HG03280 (cell line): ENCODE measurements around the gene PIP4K2B.
A peak's percentile ranks its signal among the peaks of the same experiment; 100 is the strongest.
"Not testable (repeated sequence)": the region's sequence is repeated elsewhere in the genome, so short reads cannot be mapped to it uniquely, and the experiment has no call there.

ENCODE experiments used
- ATAC-seq: cut with Tn5 transposase; IDR thresholded peaks from one replicate; pipeline ENCODE4 v1.9.1; 2021; ENCODE audit warnings: mild to moderate bottlenecking, moderate library complexity; ENCODE audit not compliant: unreplicated experiment

PIP4K2B gene

GRCh38 chr17:38730526-38731379 is 68.6 kb downstream of the PIP4K2B start:
- ATAC-seq: no peak

- ATAC-seq: peak; percentile 88
These were observed 69.3 kb downstream of the PIP4K2B start, which contains the start of gene CISD3 for GRCh38 chr17:38729886-38730525. Gene CISD3 (plus strand): TSS chr17:38730341. CDS start chr17:38730359, 18 bp downstream.

DNA sequence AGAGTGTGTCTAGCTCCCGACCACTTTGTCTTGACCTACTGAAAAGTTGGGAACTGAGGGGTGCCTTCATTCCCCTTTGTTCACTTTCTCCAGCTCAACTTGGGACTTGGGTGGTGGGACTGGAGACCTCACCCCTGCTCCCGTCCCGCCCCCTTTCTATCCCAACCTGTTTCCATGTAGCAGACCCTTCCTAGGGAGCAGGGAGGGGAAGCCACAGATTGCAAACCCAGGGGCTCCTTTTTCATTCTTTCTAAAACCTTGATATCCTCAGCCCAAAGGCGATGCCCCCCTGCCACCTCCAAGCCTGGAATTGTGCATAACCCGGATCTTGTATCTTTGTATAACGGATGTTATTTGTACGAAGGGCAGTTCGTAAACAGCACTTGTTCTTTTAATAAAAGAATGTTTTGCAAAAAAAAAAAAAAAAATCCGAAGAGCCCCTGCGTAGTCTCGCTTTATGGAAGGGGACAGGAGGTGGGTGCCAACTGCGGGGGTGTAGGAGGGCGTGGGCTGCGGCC is 69.9 kb downstream of the PIP4K2B start:
- ATAC-seq: no peak

DNA sequence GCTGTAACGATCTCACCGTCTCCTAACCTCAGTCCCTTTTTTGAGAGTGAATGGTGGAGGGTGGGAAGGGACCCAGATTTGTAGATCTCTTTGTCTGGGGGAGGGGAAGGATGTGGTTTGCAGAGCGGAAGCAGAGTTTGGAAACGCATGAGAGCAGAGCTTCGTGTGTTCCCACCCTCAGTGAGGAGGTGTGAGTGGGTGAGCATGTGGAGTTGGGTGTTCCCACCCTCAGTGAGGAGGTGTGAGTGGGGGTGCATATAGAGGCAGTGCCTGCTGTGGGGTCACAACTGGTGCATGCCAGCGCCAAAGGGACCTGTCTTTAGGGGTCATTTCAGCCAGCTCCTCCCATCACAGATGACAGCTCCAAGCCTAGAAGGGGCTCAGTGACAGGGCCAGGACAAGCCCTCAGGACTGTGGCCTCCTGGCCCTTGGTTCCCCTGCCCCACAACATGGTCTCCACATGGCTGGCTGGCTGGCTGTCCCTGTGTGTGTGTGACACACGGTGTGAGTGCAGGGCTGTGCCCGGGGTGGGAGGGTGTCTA is 71.0 kb downstream of the PIP4K2B start:
- no peak for ATAC-seq

- ATAC-seq: no peak
These were observed 71.6 kb downstream of the PIP4K2B start for GRCh38 chr17:38727736-38728135.

DNA sequence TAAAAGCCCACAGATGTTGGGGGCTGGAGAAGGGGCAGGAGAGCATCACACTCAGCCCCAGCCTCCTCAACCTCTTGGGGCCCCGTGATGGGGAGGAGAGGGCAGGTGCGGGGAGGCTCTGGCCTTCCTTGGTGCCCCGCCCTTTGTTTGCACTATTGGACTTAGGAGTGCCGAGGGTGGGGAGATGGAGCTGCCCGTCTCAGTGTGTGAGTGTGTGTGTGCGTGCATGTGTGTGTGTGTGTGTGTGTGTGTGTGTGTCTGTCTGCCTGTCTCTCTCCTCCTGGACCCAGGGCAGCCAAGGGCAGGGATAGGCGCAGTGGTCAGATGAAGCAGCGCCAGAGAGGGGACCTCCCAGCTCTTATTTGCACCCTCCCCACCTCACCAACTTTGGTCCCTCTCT is 73.2 kb downstream of the PIP4K2B start:
- ATAC-seq: not testable (repeated sequence)

DNA sequence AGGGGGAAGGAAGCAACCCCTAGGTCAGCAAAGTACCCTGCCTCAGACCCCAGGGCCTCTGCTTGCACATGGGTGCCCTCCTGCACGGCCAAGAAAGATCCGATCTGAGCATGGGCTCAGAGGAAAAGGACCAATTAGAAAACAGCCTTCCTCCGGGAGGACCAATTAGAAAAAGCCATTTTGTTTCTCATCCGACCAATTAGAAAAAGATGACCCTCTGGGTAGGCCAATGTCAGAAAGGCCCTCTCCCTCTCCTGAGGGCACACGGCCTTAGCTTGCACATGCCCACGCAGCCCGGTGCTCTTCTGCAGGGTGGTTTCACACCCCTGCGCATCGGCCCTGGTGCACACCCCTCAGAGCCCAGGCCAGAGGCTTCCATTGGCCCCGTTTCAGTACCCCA is 74.3 kb downstream of the PIP4K2B start:
- no peak for ATAC-seq

DNA sequence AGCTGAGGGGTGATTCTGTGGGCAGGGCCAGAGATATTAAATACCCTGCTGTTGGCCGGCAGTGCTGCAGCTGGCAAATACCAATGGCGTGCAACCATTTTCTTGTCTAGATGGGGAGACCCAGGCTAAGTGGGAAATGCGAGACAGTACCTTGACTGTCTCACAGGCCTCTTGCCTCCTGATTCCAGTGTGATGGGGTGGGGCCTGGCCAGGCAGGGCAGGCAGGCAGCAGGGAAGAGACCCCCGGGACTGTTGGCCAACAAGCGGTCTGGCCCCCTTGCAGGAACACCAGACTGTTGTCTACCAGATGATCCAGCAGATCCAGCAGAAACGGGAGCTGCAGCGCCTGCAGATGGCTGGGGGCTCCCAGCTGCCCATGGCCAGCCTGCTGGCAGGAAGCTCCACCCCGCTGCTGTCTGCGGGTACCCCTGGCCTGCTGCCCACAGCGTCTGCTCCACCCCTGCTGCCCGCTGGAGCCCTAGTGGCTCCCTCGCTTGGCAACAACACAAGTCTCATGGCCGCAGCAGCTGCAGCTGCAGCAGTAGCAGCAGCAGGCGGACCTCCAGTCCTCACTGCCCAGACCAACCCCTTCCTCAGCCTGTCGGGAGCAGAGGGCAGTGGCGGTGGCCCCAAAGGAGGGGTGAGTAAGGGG is 74.9 kb downstream of the PIP4K2B start:
- no peak for ATAC-seq

DNA sequence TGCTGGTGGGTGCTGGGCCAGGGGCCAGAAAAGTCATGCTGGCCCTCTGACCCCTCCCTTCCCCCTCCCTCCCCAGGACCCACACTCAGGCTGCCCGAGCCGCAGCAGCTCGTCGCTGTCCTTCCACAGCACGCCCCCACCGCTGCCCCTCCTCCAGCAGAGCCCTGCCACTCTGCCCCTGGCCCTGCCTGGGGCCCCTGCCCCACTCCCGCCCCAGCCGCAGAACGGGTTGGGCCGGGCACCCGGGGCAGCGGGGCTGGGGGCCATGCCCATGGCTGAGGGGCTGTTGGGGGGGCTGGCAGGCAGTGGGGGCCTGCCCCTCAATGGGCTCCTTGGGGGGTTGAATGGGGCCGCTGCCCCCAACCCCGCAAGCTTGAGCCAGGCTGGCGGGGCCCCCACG is 77.6 kb downstream of the PIP4K2B start:
- ATAC-seq: no peak

DNA sequence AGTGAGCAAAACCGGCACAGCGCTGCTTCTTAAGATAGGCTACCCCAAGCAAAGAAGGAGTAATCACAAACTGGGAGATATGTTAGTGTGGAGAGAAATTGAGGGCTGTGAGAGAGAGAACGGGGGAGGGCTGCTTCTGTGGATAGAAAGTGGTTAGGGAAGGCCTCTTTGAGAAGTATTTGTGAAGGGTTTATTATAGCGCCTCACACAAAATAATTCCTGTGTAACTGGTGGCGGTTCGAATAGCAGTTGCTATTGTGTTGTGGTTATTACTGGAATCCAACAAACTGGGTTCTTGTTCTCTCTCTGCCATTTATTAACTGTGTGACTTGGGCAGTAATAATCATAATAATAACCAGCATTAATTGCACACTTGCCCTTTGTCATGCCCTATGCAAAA is 78.4 kb downstream of the PIP4K2B start:
- no peak for ATAC-seq

DNA sequence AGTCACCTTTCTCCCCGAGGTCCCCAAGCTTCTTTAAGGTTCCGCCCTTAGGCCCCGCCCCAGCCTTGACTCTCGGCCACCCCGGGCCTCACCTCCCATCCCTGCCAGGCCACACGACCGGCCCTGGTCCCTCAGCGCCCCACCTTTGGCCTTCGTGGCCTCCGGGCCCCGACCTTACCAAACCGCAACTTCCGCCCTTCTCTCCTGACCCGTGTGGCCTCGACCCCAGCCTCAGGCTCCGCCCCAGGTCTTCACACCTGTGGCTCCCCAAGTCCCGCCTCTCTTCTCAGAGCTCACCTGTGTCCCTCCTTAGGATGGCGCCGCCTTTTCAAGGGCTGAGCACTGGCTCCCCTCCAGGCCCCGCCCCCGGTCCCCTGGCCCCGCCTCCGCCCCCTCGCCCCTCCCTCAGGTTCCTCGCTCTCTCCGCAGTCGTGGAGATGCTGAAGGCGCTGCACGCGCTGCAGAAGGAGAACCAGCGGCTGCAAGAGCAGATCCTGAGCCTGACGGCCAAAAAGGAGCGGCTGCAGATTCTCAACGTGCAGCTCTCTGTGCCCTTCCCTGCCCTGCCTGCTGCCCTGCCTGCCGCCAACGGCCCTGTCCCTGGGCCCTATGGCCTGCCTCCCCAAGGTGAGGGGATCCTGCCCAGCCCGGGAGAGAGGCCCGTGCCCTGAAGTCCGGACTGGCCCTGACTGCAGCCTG is 79.3 kb downstream of the PIP4K2B start:
- no peak for ATAC-seq

DNA sequence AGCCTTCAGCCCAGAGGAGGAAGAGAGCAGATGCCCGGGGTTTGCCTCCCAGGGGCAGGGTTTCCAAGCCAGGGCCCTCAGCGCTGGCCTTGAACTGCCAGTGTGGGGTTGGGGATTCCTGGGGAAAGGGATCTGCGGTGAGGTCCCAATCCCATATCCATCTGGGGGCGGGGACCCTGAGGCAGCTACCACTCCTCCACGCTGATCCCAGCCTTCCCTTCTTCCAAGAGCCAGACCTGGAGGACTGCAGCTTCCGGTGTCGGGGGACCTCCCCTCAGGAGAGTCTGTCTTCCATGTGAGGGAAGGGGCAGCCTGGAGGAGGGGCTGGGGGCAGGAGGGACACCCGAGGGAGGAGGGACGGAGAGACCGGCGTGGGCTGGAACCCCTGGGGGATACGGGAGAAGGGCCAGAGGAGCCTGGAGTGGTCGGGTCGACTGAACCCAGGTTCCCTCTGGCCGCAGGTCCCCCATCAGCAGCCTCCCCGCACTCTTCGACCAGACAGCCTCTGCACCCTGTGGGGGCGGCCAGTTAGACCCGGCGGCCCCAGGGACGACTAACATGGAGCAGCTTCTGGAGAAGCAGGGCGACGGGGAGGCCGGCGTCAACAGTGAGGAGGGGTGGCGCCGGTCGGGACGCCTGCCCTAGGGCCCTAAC is 79.9 kb downstream of the PIP4K2B start:
- no peak for ATAC-seq

GRCh38 chr17:38717139-38717745 is 82.1 kb downstream of the PIP4K2B start:
- ATAC-seq: no peak

- ATAC-seq: no peak
These were observed 82.9 kb downstream of the PIP4K2B start for GRCh38 chr17:38716368-38717005.
